ENCODE results near the gene PHLPP1.

GRCh38 chr18:62767836-62768557 is 52.7 kb downstream of the PHLPP1 start:
- TF ChIP-seq, protein P1, sequence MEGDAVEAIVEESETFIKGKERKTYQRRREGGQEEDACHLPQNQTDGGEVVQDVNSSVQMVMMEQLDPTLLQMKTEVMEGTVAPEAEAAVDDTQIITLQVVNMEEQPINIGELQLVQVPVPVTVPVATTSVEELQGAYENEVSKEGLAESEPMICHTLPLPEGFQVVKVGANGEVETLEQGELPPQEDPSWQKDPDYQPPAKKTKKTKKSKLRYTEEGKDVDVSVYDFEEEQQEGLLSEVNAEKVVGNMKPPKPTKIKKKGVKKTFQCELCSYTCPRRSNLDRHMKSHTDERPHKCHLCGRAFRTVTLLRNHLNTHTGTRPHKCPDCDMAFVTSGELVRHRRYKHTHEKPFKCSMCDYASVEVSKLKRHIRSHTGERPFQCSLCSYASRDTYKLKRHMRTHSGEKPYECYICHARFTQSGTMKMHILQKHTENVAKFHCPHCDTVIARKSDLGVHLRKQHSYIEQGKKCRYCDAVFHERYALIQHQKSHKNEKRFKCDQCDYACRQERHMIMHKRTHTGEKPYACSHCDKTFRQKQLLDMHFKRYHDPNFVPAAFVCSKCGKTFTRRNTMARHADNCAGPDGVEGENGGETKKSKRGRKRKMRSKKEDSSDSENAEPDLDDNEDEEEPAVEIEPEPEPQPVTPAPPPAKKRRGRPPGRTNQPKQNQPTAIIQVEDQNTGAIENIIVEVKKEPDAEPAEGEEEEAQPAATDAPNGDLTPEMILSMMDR (IDR thresholded peaks at IDR 0.05) = no peak
- no peak for TF ChIP-seq POLR2A (IDR thresholded peaks at IDR 0.05)
